Measurements from ENCODE around the gene GRB10. TPM values are rescaled to one million over a fixed set of nuclear protein-coding genes. Genes with fewer than 3 reads are reported as not detected.

The GRB10 gene
- total RNA-seq, 4 donors from 2014 or later: 28.5 to 58.0 (median 53.0) TPM

- H3K27ac ChIP-seq: peak overlapping the region; percentile 24 to 76 (median 65)
- ATAC-seq: peak; percentile 73
- no peaks in the 10 kb centered on the region for H3K27me3 ChIP-seq
- H3K4me1 ChIP-seq: peaks cover 0 to 51% (median 28%) of the 10 kb centered on the region in 3 donors
- peaks cover 0 to 26% of the 10 kb centered on the region in 2 donors for H3K36me3 ChIP-seq
- H3K4me3 ChIP-seq: no peak overlapping the region
- no peak for TF ChIP-seq EP300 (IDR thresholded peaks at IDR 0.05)
- peak; percentile 68 for TF ChIP-seq POLR2AphosphoS5 (IDR thresholded peaks at IDR 0.05)
- TF ChIP-seq CTCF (IDR thresholded peaks at IDR 0.05): no peak
- no peak for TF ChIP-seq POLR2A (IDR thresholded peaks at IDR 0.05)
- 0 to 28% methylated on average over 2 to 5 of the region's 5 CpGs for WGBS, 2 donors (ENCODE audit: low coverage in 1 of 2)
- H3K9me3 ChIP-seq: no peaks in the 10 kb centered on the region
Observed at GRCh38 chr7:50667789-50668226, 114.9 kb downstream of the GRB10 start.

GRCh38 chr7:50667338-50667737 lies 115.4 kb downstream of the GRB10 start:
- Histone ChIP-seq H3K36me3 (peaks cover 0 to 22% of the 10 kb centered on the region in 2 donors), H3K27me3 (no peaks in the 10 kb centered on the region), H3K27ac (peak overlapping the region; percentile 24 to 76 (median 65)), H3K4me1 (peaks cover 0 to 55% (median 28%) of the 10 kb centered on the region in 3 donors), H3K9me3 (no peaks in the 10 kb centered on the region), H3K4me3 (no peak overlapping the region)
- no peak for TF ChIP-seq EP300 (IDR thresholded peaks at IDR 0.05)
- TF ChIP-seq CTCF (IDR thresholded peaks at IDR 0.05): no peak
- no peak for TF ChIP-seq POLR2A (IDR thresholded peaks at IDR 0.05)
- TF ChIP-seq POLR2AphosphoS5 (IDR thresholded peaks at IDR 0.05): no peak
- no peak for ATAC-seq
- 0 to 16% methylated on average over 1 to 4 of the region's 4 CpGs for WGBS, 2 donors (ENCODE audit: low coverage in 1 of 2)

- TF ChIP-seq CTCF (IDR thresholded peaks at IDR 0.05): no peak
- TF ChIP-seq POLR2A (IDR thresholded peaks at IDR 0.05): no peak
- TF ChIP-seq EP300 (IDR thresholded peaks at IDR 0.05): no peak
- TF ChIP-seq POLR2AphosphoS5 (IDR thresholded peaks at IDR 0.05): no peak
- Histone ChIP-seq H3K4me1 (peaks cover 0 to 68% (median 34%) of the 10 kb centered on the region in 3 donors), H3K36me3 (peaks cover 0 to 32% of the 10 kb centered on the region in 2 donors), H3K27ac (peak overlapping the region in 1 of 4 donors; percentile 75), H3K9me3 (no peaks in the 10 kb centered on the region), H3K4me3 (no peak overlapping the region), H3K27me3 (no peaks in the 10 kb centered on the region)
- no peak for ATAC-seq
- 90 to 93% methylated on average over 2 to 3 of the region's 11 CpGs for WGBS, 2 donors (ENCODE audit: low coverage in 1 of 2)
Observed at GRCh38 chr7:50666124-50666496, 116.6 kb downstream of the GRB10 start.

- no peak for TF ChIP-seq CTCF (IDR thresholded peaks at IDR 0.05)
- no peak for TF ChIP-seq POLR2A (IDR thresholded peaks at IDR 0.05)
- TF ChIP-seq EP300 (IDR thresholded peaks at IDR 0.05): no peak
- no peak for TF ChIP-seq POLR2AphosphoS5 (IDR thresholded peaks at IDR 0.05)
- H3K36me3 ChIP-seq: peaks cover 0 to 37% of the 10 kb centered on the region in 2 donors
- H3K27ac ChIP-seq: peak overlapping the region in 1 of 4 donors; percentile 75
- H3K4me3 ChIP-seq: no peak overlapping the region
- no peak for ATAC-seq
- H3K27me3 ChIP-seq: no peaks in the 10 kb centered on the region
- H3K9me3 ChIP-seq: no peaks in the 10 kb centered on the region
- H3K4me1 ChIP-seq: peaks cover 0 to 73% (median 34%) of the 10 kb centered on the region in 3 donors
- WGBS, 2 donors (ENCODE audit: low coverage in 1 of 2): 85 to 100% methylated on average over 1 to 11 of the region's 17 CpGs
Observed at GRCh38 chr7:50665403-50666123, 117.1 kb downstream of the GRB10 start.

- WGBS, 2 donors (ENCODE audit: low coverage in 1 of 2): 76 to 82% methylated on average over 4 of the region's 4 CpGs
- Histone ChIP-seq H3K27ac (no peak overlapping the region), H3K9me3 (no peaks in the 10 kb centered on the region), H3K4me3 (no peak overlapping the region), H3K36me3 (peaks cover 0 to 42% of the 10 kb centered on the region in 2 donors), H3K4me1 (peaks cover 0 to 73% (median 34%) of the 10 kb centered on the region in 3 donors), H3K27me3 (no peaks in the 10 kb centered on the region)
- no peak for ATAC-seq
- TF ChIP-seq CTCF (IDR thresholded peaks at IDR 0.05) (no peak), EP300 (IDR thresholded peaks at IDR 0.05) (no peak), POLR2AphosphoS5 (IDR thresholded peaks at IDR 0.05) (no peak), POLR2A (IDR thresholded peaks at IDR 0.05) (no peak)
Observed at GRCh38 chr7:50664937-50665336, 117.8 kb downstream of the GRB10 start.

All from gastroesophageal sphincter (tissue), 4 donors.